NCI-H146 (cell line): ENCODE measurements around the gene APBA3.

Experiments used
- DNase-seq: peaks from one replicate; lab custom pipeline; 2025; lab: John Stamatoyannopoulos, UW

APBA3 gene

GRCh38 chr19:3761382-3762129, at the start of gene APBA3:
Gene APBA3 (minus strand): TSS chr19:3761692. CDS start chr19:3760264, 1,428 bp downstream.
- peak; percentile 77 for DNase-seq

GRCh38 chr19:3810708-3811355, 49.3 kb upstream of the APBA3 start:
- DNase-seq, result no peak

GRCh38 chr19:3809881-3810707, 48.6 kb upstream of the APBA3 start:
- no peak for DNase-seq

- no peak for DNase-seq
Measured at GRCh38 chr19:3808420-3809143, 47.1 kb upstream of the APBA3 start.

GRCh38 chr19:3807574-3808354, 46.3 kb upstream of the APBA3 start:
- DNase-seq, result no peak

GRCh38 chr19:3807131-3807480, 45.6 kb upstream of the APBA3 start:
- no peak for DNase-seq

GRCh38 chr19:3805859-3806258, 44.4 kb upstream of the APBA3 start:
- DNase-seq, result no peak

- DNase-seq, result no peak
Measured at GRCh38 chr19:3804429-3804828, 42.9 kb upstream of the APBA3 start.

- no peak for DNase-seq
Measured at GRCh38 chr19:3803986-3804385, 42.5 kb upstream of the APBA3 start.

GRCh38 chr19:3803114-3803888, 41.8 kb upstream of the APBA3 start:
- no peak for DNase-seq

GRCh38 chr19:3801412-3802096, 40.1 kb upstream of the APBA3 start:
- DNase-seq, result peak; percentile 56

GRCh38 chr19:3800996-3801395, 39.5 kb upstream of the APBA3 start:
- no peak for DNase-seq

GRCh38 chr19:3798137-3798536, 36.6 kb upstream of the APBA3 start:
- DNase-seq, result no peak

- no peak for DNase-seq
Measured at GRCh38 chr19:3796358-3796757, 34.9 kb upstream of the APBA3 start.

- no peak for DNase-seq
Measured at GRCh38 chr19:3793799-3794198, 32.3 kb upstream of the APBA3 start.

GRCh38 chr19:3792114-3792513, 30.6 kb upstream of the APBA3 start:
- DNase-seq, result no peak

- no peak for DNase-seq
Measured at GRCh38 chr19:3790941-3791340, 29.4 kb upstream of the APBA3 start.

GRCh38 chr19:3790209-3790734, 28.8 kb upstream of the APBA3 start:
- DNase-seq, result no peak

- no peak for DNase-seq
Measured at GRCh38 chr19:3788996-3789778, 27.7 kb upstream of the APBA3 start.
